Measurements from ENCODE around the gene COA3.

DNA sequence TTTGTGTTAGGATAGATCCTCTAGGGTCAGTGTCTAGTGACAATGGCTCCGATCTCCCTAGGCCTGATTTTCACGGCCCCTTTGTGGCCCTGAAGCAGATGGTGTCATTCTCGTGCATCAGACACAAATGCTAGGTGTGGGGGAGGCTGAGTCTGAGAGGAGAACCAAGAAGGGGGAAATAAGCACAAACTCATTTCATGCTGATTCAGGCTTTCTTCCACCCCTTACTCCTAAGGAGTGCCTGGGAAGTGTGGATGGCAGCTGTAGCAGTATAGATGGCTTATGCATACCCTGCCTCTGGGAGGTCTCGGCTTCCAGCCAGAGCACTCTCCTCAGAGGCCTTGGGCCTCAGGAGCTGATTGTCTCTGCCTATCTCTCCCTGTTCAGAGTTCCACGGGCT is 19.9 kb downstream of the COA3 start:
- no peak for TF ChIP-seq POLR2A (IDR thresholded peaks at IDR 0.05; ENCODE audit: low read depth, low read length)
- no peak for TF ChIP-seq TAF1 (IDR thresholded peaks at IDR 0.05; ENCODE audit: low read depth, low read length)
- no peak for TF ChIP-seq POLR2AphosphoS5 (IDR thresholded peaks at IDR 0.05; ENCODE audit: low read depth, low read length)
- TF ChIP-seq SPI1 (IDR thresholded peaks at IDR 0.05; ENCODE audit: low read depth, low read length) = no peak

Measured in GM12891 (cell line).